K562 (cell line): ENCODE results near the gene ARHGAP4. TPM values are rescaled to one million over a fixed set of nuclear protein-coding genes. Genes with fewer than 3 reads are reported as not detected.

Experiments used
- CEBPG ChIP-seq, 3 experiments: fragments of 200-800 bp in 1 of 3; sonication (Bioruptor generic) in 1 of 3; sonication (generic) in 1 of 3; formaldehyde crosslinking in 1 of 3; IDR thresholded peaks in 2 of 3; conservative IDR thresholded peaks in 1 of 3; 2 replicates each; pipeline versions ENCODE4 v1.6.1 to v1.8.0; 2016 to 2022; ENCODE audit warnings: missing compliant biosample characterization in 2 of 3, missing genetic modification characterization in 2 of 3, mild to moderate bottlenecking in 1 of 3, missing genetic modification reagents in 1 of 3
- FIP1L1 ChIP-seq: fragments of 200-400 bp; formaldehyde crosslinking; IDR thresholded peaks from 2 replicates; pipeline ENCODE4 v1.6.1; 2018; ENCODE audit warnings: mild to moderate bottlenecking, low read depth, low read length; ENCODE audit not compliant: poor library complexity, severe bottlenecking
- GABPA ChIP-seq: fragments of 200-800 bp; sonication (Bioruptor generic); conservative IDR thresholded peaks from 2 replicates; pipeline ENCODE4 v1.6.1; 2016; ENCODE audit warnings: low read depth, missing genetic modification characterization, missing compliant biosample characterization
- JUNB ChIP-seq: fragments of 450-650 bp; formaldehyde crosslinking; conservative IDR thresholded peaks from 2 replicates; pipeline ENCODE4 v1.4.0; 2020; ENCODE audit warnings: mild to moderate bottlenecking
- JUND ChIP-seq, 2 experiments: IDR thresholded peaks; 2 replicates in 1 of 2; 3 replicates in 1 of 2; pipeline ENCODE4 v1.6.1; 2011; ENCODE audit warnings: borderline replicate concordance in 2 of 2, low read depth in 2 of 2, low read length in 2 of 2, improper control_type of control experiment in 1 of 2, missing biosample characterization in 1 of 2, missing genetic modification characterization in 1 of 2, missing genetic modification reagents in 1 of 2
- LCOR ChIP-seq: sonication (generic); formaldehyde crosslinking; IDR thresholded peaks from 2 replicates; pipeline ENCODE4 v1.8.0; 2022; ENCODE audit warnings: mild to moderate bottlenecking, missing genetic modification reagents
- MAFG ChIP-seq: fragments of 450-650 bp; conservative IDR thresholded peaks from 2 replicates; pipeline ENCODE4 v1.6.1; 2016; ENCODE audit warnings: missing genetic modification characterization, missing compliant biosample characterization
- MED1 ChIP-seq: sonication (generic); formaldehyde crosslinking; IDR thresholded peaks from 2 replicates; pipeline ENCODE4 v1.8.1; 2023; ENCODE audit warnings: missing genetic modification reagents, borderline replicate concordance
- MYBL2 ChIP-seq, 2 experiments: fragments of 450-650 bp in 1 of 2; sonication (generic) in 1 of 2; formaldehyde crosslinking in 1 of 2; IDR thresholded peaks; 2 replicates each; pipeline versions ENCODE4 v1.6.1 to v1.8.1; 2017 to 2022; ENCODE audit warnings: borderline replicate concordance in 1 of 2, inconsistent platforms in 1 of 2, low read depth in 1 of 2, mild to moderate bottlenecking in 1 of 2, missing genetic modification reagents in 1 of 2, moderate library complexity in 1 of 2
- RHOXF2B ChIP-seq: fragments of 250-450 bp; sonication (Bioruptor Pico); conservative IDR thresholded peaks from 2 replicates; pipeline ENCODE4 v1.5.1; 2021
- SNRNP70 ChIP-seq: fragments of 200-400 bp; formaldehyde crosslinking; optimal IDR thresholded peaks from 2 replicates; pipeline ENCODE3; 2017; ENCODE audit warnings: low read depth, low read length
- SPI1 ChIP-seq: IDR thresholded peaks from 2 replicates; pipeline ENCODE4 v1.6.1; 2011; ENCODE audit warnings: low read depth, low read length, control low read depth, borderline replicate concordance
- SRF ChIP-seq, 2 experiments: fragments of 250-450, 450-650 bp in 1 of 2; sonication (Bioruptor Pico) in 1 of 2; sonication (generic) in 1 of 2; formaldehyde crosslinking; IDR thresholded peaks; 2 replicates each; pipeline versions ENCODE4 v1.5.0 to v1.5.1; 2020 to 2022; ENCODE audit warnings: mild to moderate bottlenecking in 1 of 2, missing genetic modification reagents in 1 of 2
- ZFX ChIP-seq: sonication (generic); formaldehyde crosslinking; IDR thresholded peaks from 2 replicates; pipeline ENCODE4 v1.8.0; 2022; ENCODE audit warnings: mild to moderate bottlenecking, missing genetic modification reagents, moderate library complexity
- ZNF282 ChIP-seq: sonication (generic); formaldehyde crosslinking; IDR thresholded peaks from 2 replicates; pipeline ENCODE4 v1.8.1; 2023; ENCODE audit warnings: missing genetic modification reagents
- ZNF407 ChIP-seq: fragments of 450-650 bp; IDR thresholded peaks from 2 replicates; pipeline ENCODE4 v1.6.1; 2016; ENCODE audit warnings: low read depth
- ZNF41 ChIP-seq: fragments of 250-450 bp; sonication (Bioruptor Pico); conservative IDR thresholded peaks from 2 replicates; pipeline ENCODE4 v1.4.0; 2020; ENCODE audit warnings: mild to moderate bottlenecking
- ZNF695 ChIP-seq: fragments of 450-650 bp; formaldehyde crosslinking; IDR thresholded peaks from 2 replicates; pipeline ENCODE4 v1.4.0; 2020; ENCODE audit warnings: mild to moderate bottlenecking, moderate library complexity
- ZNF780A ChIP-seq: fragments of 250-450 bp; sonication (Bioruptor Pico); IDR thresholded peaks from 2 replicates; pipeline ENCODE4 v1.5.0; 2021; ENCODE audit warnings: mild to moderate bottlenecking
- polyA plus RNA-seq, 8 experiments: library from polyadenylated mRNA; depleted of rRNA in 4 of 8; stranded (reverse) in 5 of 8; unstranded in 3 of 8; fragments of >200 nt; fragmentation: Nextera tagmentation in 2 of 8; fragmentation: Illumina TruSeq in 1 of 8; extraction: Ambion mirVana in 2 of 8; extraction: Trizol in 1 of 8; gene quantifications; 2 replicates each; pipeline versions ENCODE4 v1.2.1 to v1.2.3, GENCODE V29; 2011 to 2014; ENCODE audit warnings: inconsistent platforms in 1 of 8, missing spikeins in 1 of 8
- total RNA-seq, 7 experiments: library from RNA; depleted of rRNA in 6 of 7; stranded (reverse); fragments of >200 nt in 6 of 7; fragmentation: Illumina TruSeq in 2 of 7; extraction: Trizol in 2 of 7; gene quantifications; 2 replicates each; pipeline versions ENCODE4 v1.2.1 to v1.2.3, GENCODE V29; 2011 to 2021; ENCODE audit warnings: low replicate concordance in 1 of 7

The ARHGAP4 gene
- total and polyA plus RNA-seq, 9 of the 15 experiments (the other 6 are each of a cell fraction or from before 2014, with no cell fraction given), result 0.30 to 81.8 (median 13.5) TPM

GRCh38 chrX:153971450-153972367 lies 45.6 kb upstream of the ARHGAP4 start, which contains the start of gene HCFC1 (continued):
- TF ChIP-seq ZNF407 (no peak), ZNF282 (CRISPR knock-in tag) (no peak), RHOXF2B (CRISPR knock-in tag) (no peak), ZNF41 (CRISPR knock-in tag) (no peak), FIP1L1 (no peak), JUNB (CRISPR knock-in tag) (peak; percentile 94), ZNF695 (CRISPR knock-in tag) (no peak), SNRNP70 (no peak), LCOR (CRISPR knock-in tag) (no peak), MED1 (CRISPR knock-in tag) (no peak), MYBL2 (IDR thresholded peaks at IDR 0.05; ENCODE audit: low read depth) (peak; percentile 75), MYBL2 (CRISPR knock-in tag; IDR thresholded peaks at IDR 0.05; ENCODE audit: borderline replicate concordance) (no peak), SPI1 (peak; percentile 52), ZFX (CRISPR knock-in tag) (peak; percentile 83), MAFG (tag) (no peak), GABPA (tag) (no peak), SRF (CRISPR knock-in tag; IDR thresholded peaks at IDR 0.05) (no peak; a peak in 1 of 4 replicates), CEBPG (CRISPR knock-in tag; IDR thresholded peaks at IDR 0.05) (no peak), CEBPG (tag; conservative IDR thresholded peaks at IDR 0.05 in 1 of 2, IDR thresholded peaks at IDR 0.05 in 1 of 2) (no peak), ZNF780A (CRISPR knock-in tag) (no peak), JUND (IDR thresholded peaks at IDR 0.05; ENCODE audit: borderline replicate concordance, low read depth, low read length) (peak; percentile 87), JUND (tag; IDR thresholded peaks at IDR 0.05; ENCODE audit: borderline replicate concordance, low read depth, low read length) (peak; percentile 78; the same call in 2 of the 3 replicates)
